GM18519 (cell line): ENCODE measurements around the gene BRK1.
"Not testable (repeated sequence)": the region's sequence is repeated elsewhere in the genome, so short reads cannot be mapped to it uniquely, and the experiment has no call there.

Source experiments
- ATAC-seq: cut with Tn5 transposase; IDR thresholded peaks from one replicate; pipeline ENCODE4 v1.9.1; 2021; ENCODE audit warnings: mild to moderate bottlenecking, moderate library complexity; ENCODE audit not compliant: unreplicated experiment, low FRiP score

The BRK1 gene

DNA sequence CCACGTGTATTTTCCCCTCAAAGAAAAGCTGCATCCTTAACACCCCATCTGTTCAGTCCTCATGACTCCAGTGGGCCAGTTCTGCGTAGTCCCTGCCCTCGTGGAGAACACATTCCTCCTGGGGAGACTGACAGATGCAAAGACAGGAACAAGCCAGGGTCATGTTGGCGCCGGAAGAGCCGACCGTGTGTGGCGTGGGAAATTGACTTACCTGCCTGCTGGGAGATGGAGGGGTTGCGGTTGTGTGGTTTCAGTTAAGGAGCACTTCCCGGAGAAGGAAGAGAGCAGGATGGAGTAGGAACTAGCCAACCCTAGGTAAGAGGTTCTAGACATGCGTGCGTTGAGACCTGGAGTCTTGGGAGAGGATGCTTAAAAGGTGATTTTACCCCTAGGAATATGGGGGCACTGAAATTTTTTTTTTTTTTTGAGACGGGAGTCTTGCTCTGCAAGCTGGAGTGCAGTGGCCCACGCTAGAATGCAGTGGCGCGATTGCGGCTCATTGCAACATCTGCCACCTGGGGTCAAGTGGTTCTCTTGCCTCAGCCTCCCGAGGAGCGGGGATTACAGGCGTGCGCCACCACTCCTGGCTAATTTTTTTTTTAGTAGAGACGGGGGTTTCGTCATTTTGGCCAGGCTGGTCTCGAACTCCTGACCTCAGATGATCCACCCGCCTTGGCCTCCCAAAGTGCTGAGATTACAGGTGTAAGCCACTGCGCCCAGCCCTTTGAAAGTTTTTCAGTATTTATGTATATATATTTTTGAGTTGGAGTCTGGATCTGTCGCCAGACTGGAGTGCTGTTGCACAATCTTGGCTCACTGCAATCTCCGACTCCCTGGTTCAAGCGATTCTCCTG, 27.5 kb downstream of the BRK1 start:
- ATAC-seq: no peak

DNA sequence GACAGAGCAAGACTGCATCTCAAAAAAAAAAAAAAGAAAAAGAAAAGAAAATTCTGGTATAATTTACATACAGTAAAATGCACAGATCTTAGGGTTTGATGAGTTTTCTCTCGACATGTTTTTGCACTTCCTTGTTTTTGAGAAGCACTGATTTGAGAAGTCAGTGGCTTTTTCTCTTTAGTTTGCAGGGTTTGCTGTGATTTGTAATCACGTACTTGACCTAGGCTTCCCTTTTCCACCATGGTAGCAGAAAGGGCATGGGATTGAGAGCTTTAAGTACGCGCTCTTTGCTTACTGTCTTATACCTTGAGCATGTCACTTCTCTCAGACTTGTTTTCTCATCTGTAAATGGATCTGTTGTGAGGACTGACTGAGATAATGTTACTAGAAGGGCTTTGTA, 30.2 kb downstream of the BRK1 start:
- no peak for ATAC-seq

- ATAC-seq: no peak
These were observed 33.8 kb downstream of the BRK1 start for GRCh38 chr3:10149226-10149625.

DNA sequence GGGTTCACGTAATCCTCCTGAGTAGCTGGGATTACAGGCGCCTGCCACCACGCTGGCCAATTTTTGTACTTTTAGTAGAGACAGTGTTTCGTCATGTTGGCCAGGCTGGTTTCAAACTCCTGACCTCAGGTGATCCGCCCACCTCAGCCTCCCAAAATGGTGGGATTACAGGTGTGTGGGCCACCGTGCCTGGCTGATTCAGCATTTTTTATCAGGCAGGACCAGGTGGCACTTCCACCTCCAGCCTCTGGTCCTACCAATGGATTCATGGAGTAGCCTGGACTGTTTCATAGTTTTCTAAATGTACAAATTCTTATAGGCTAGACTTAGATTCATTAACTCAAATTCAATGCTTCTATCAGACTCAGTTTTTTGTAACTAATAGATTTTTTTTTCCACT, 35.5 kb downstream of the BRK1 start:
- ATAC-seq: no peak

DNA sequence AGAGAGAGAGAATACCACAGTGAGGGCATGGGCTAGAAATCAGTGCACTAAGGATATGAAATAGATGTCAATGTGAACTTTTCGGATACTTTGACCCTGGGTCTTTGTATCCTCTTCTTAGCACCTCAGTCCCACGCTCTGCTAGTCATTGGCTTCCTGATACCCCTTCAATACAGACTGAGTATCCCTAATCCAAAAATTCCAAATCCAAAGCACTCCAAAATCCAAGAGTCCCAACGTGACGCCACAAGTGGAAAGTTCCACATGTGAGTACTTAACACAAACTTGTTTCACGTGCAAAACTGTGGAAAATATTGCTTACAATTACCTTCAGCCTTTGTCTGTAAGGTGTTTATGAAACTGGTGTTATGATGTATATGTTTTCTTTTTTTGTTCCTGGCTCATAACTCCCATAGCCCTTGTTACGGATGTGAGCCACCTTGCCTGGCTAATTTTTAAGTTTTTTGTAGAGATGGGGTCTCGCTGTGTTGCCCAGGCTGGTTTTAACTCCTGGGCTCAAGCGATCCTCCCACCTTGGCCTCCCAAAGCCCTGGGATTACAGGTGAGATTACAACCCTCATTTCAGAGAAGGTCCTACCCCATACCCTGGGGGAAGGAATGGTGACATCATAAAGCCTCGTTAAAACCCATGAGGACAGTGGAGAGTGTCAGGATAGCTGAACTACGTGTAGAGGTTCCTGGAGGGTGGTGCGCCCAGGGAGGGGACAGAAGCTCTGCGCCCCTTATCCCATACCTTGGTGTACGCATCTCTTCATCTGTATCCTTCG, 39.1 kb downstream of the BRK1 start:
- no peak for ATAC-seq

DNA sequence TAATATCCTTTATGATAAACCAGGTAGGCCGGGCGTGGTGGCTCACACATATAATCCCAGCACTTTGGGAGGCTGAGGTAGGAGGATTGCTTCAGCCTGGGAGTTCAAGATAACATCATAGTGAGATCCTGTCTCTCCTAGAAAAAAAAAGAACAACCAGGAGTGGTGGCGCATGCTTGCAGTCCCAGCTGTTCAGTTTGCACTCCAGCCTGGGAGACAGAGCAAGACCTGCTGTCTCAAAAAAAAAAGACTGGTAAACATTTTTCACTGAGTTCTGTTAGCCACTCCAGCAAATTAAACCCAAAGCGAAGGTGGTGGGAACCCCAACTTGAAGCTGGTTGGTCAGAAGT, 39.6 kb downstream of the BRK1 start:
- ATAC-seq: no peak

DNA sequence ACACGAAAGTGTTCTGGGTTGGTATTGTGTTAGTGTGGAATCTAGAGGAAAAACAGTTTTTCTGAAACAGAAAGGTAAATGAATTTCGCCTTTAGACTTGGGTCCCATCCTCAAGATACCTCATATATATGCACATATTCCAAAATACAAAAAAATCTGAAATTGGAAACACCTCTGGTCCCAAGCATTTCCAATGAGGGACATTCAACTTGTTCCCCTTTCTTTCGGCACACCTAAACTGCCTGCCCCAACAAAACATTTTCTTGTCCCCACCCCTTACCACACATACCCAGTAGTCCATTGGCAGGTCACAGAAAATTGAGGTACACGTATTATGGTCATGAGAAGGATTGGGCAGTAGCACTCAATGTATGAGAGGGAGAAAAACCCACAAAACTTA, 40.2 kb downstream of the BRK1 start:
- ATAC-seq: no peak

DNA sequence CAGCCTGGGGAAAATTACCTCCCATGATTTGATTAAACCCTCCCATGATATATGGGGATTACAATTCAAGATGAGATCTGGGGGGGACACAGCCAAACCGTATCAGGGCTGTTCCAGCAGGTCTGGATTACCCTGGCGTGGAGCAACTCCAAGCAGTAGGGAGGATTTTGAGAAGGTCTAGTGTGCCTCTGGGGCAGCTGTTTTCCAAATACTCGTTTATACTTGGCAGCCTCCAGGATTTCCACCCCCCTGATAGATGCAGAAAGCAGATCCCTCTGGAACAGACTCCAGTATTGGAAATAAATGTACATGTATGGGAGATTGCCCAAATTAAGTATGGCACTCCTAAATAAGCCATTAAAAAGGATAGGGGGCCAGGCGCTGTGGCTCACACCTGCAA, 41.6 kb downstream of the BRK1 start:
- no peak for ATAC-seq

DNA sequence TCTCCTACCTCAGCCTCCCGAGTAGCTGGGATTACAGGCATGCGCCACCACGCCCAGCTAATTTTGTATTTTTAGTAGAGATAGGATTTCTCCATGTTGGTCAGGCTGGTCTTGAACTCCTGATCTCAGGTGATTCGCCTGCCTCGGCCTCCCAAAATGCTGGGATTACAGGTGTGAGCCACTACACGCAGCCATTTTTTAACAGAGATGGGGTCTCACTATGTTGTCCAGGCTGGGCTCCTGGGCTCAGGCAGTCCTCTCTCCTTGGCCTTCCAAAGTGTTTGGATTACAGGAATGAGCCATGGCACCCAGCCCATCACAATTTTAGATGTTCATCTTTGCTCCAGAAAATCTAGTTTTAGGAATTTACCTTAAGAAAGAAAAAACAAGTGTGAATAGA, 43.1 kb downstream of the BRK1 start:
- not testable (repeated sequence) for ATAC-seq

DNA sequence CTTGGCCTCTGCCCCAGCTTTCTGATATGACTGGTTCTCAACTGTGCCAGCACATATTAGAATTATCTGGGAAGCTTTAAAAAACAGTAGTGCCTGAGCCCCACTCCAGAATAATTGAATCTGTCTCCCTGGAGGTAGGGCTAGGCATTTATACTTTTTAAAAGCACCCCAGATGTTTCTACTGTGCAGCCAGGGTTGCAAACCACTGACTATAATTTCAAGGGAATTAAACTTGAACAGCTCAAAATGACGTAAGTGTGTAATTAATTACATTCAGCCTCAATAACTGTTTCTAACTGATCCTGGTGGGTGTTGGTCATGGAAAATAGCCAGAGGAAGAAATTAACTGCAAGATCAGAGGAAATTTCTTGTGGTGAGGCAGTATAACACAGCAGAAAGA, 44.9 kb downstream of the BRK1 start:
- no peak for ATAC-seq

- ATAC-seq: no peak
These were observed 45.5 kb downstream of the BRK1 start for GRCh38 chr3:10160925-10161324.

- no peak for ATAC-seq
These were observed 46.7 kb downstream of the BRK1 start for GRCh38 chr3:10162185-10162584.

- ATAC-seq: not testable (repeated sequence)
These were observed 48.7 kb downstream of the BRK1 start for GRCh38 chr3:10164201-10164545.

- ATAC-seq: no peak
These were observed 49.3 kb downstream of the BRK1 start, which contains the start of gene IRAK2 for GRCh38 chr3:10164546-10165393. IRAK2 (plus strand) TSS chr3:10164919; CDS start chr3:10164955, 36 bp downstream.

DNA sequence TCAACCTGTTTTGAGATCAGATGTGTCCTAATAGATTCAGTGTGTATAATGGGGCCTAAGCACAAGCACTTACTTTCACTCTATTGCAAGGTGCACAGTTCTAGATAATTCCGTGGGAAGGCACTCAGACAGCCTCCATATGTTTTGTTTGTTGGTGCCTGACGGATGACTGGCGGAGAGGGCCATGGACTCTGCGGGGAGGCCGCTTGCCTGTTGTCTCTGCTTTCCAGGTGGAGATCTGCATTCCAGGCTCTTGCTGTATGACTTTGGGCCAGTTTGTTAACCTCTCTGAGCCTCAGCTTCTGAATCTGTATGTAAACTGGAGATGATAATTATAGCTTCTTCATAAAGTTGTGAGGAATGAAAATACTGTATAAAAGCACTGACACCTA, 50.7 kb downstream of the BRK1 start:
- ATAC-seq: no peak

- no peak for ATAC-seq
These were observed 53.6 kb downstream of the BRK1 start for GRCh38 chr3:10169000-10169496.

- no peak for ATAC-seq
These were observed 55.5 kb downstream of the BRK1 start for GRCh38 chr3:10170915-10171478.

DNA sequence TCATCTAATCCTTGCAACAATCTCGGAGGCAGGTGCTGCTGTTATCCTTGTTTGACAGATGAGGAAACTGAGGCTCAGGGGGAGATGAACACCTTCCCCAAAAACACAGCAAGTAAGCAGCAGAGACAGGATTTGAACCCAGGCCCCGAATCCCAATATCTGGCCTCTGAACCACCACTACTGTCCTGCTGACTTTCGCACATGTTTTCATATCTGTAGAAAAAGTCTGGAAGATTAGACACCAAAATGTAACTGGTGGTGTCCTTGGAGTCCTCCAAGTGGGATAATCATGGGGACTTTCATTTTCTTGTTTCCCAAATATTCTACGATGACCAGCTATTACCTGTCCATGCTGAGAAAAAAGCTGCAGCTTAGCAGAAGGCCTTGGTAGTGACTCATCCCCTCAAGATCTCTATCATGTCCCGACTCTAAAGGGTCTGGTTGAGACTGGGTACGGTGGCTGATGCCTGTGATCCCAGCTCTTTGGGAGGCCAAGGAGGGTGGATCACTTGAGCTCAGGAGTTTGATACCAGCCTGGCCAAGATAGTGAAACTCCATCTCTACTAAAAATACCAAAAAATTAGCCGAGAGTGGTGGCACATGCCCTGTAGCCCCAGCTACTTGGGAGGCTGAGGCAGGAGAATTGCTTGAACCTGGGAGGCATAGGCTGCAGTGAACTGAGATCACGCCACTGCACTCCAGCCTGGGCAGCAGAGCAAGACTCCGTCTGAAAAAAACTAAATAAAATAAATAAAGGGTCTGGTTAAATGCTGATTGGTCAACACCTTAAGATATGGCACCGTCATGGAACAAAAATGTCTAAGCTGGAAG, 57.8 kb downstream of the BRK1 start:
- ATAC-seq: no peak

DNA sequence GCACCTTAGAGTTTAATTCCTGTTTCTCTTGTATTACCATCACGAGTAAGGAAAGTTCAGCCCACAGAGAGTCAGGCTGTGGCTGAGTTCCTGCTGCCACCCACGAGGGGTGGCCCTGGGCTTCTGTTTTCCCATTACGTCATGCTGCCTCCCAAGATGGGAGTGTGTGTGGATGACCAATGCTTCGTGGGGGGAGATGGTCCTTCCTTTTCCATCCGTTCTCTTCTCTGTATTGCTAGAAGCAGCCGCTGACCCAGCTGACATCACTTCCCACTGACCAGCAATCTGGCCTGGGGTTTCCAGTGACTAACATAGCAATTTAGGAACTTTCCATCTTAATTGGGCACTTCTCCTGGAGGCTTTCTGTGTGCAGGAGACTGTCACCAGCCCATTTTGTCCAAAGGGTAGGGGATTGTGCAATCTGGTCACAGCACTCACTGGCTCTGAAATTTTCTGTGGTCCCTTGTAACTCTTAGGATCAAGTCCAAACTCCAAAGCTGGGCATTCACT, 58.5 kb downstream of the BRK1 start:
- ATAC-seq: no peak
